Mesendoderm (in vitro differentiated cells): Measurements from ENCODE around the gene MRPL50.

Source experiments
- DNase-seq: peaks from one replicate; pipeline ENCODE4 v3.0.0; 2013
- H2AK5ac ChIP-seq: 2 replicates; pipeline ENCODE4 v1.6.1; 2013; ENCODE audit warnings: low read length, inconsistent platforms
- H2BK120ac ChIP-seq: 2 replicates; pipeline ENCODE4 v1.6.1; 2013; ENCODE audit warnings: low read depth, mild to moderate bottlenecking, low read length, moderate library complexity, mixed read lengths
- H2BK15ac ChIP-seq: replicated peaks from 2 replicates; pipeline ENCODE4 v1.6.1; 2013; ENCODE audit warnings: low read depth, mild to moderate bottlenecking, moderate library complexity
- H2BK5ac ChIP-seq: 2 replicates; pipeline ENCODE4 v1.6.1; 2013; ENCODE audit warnings: low read length, inconsistent platforms
- H3K18ac ChIP-seq: 2 replicates; pipeline ENCODE4 v1.6.1; 2013; ENCODE audit warnings: mild to moderate bottlenecking, low read length, mixed read lengths
- H3K23ac ChIP-seq: one replicate; pipeline ENCODE4 v1.6.1; 2013; ENCODE audit warnings: low read length
- H3K27ac ChIP-seq: 2 replicates; pipeline ENCODE4 v1.5.1; 2013; ENCODE audit warnings: low read depth, mild to moderate bottlenecking, inconsistent platforms, low read length, moderate library complexity
- H3K27me3 ChIP-seq: 2 replicates; pipeline ENCODE4 v1.6.1; 2013; ENCODE audit warnings: low read length, control low read depth, mild to moderate bottlenecking, inconsistent platforms; ENCODE audit not compliant: insufficient read depth, poor library complexity
- H3K36me3 ChIP-seq: 2 replicates; pipeline ENCODE4 v1.6.1; 2013; ENCODE audit warnings: low read length, inconsistent platforms; ENCODE audit not compliant: control insufficient read depth, insufficient read depth
- H3K4ac ChIP-seq: one replicate; pipeline ENCODE4 v1.6.1; 2013; ENCODE audit warnings: low read depth, mild to moderate bottlenecking, low read length, moderate library complexity
- H3K4me1 ChIP-seq: 2 replicates; pipeline ENCODE4 v1.6.1; 2013; ENCODE audit warnings: low read depth, low read length, inconsistent platforms; ENCODE audit not compliant: control insufficient read depth
- H3K4me2 ChIP-seq: 2 replicates; pipeline ENCODE4 v1.6.1; 2013; ENCODE audit warnings: low read length
- H3K4me3 ChIP-seq: 2 replicates; pipeline ENCODE4 v1.5.1; 2013; ENCODE audit warnings: mild to moderate bottlenecking, low read length
- H3K56ac ChIP-seq: one replicate; pipeline ENCODE4 v1.6.1; 2013; ENCODE audit warnings: low read length
- H3K79me1 ChIP-seq: 2 replicates; pipeline ENCODE4 v1.6.1; 2013; ENCODE audit warnings: low read length, inconsistent platforms
- H3K79me2 ChIP-seq: 2 replicates; pipeline ENCODE4 v1.6.1; 2013; ENCODE audit warnings: mild to moderate bottlenecking, low read length; ENCODE audit not compliant: control insufficient read depth, insufficient read depth
- H3K9ac ChIP-seq: 2 replicates; pipeline ENCODE4 v1.6.1; 2013; ENCODE audit warnings: low read length, inconsistent platforms
- H4K5ac ChIP-seq: one replicate; pipeline ENCODE4 v1.6.1; 2013; ENCODE audit warnings: low read length
- H4K8ac ChIP-seq: one replicate; pipeline ENCODE4 v1.6.1; 2013; ENCODE audit warnings: low read depth, mild to moderate bottlenecking, control low read depth, low read length, moderate library complexity
- WGBS: extraction: QIAGEN DNeasy Blood & Tissue Kit; methylation state at CpG from one replicate; pipeline ENCODE4 v1.1.7; 2013; ENCODE audit warnings: low lambda C conversion rate, missing lambda C conversion rate; ENCODE audit not compliant: insufficient coverage; ENCODE audit errors: extremely low coverage; 5-methylcytosine and 5-hydroxymethylcytosine counted together

MRPL50 gene

DNA sequence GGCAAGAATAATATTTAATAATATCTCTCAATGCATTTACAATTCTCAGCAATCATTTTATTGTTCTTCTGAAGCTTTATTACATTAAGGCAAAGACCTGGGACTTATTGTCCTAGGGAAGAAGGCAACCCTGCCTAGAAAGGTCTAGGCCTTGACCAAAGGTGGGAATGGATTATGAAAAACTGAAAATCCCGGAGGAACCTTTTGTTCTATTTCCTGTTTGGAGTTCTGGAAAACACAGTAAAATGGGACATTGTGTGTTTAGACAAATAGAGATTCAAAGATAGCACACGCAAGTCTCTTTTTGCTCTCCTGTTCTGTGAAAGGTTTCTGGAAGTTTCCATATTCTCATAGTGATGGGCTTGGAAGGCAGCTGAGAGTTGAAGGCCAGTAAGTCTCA lies 44.7 kb downstream of the MRPL50 start:
- Histone ChIP-seq H3K36me3 (no peaks in the 10 kb centered on the region), H3K4ac (no peak overlapping the region), H3K79me1 (no peaks in the 10 kb centered on the region), H3K9ac (no peak overlapping the region), H2BK15ac (no peak overlapping the region), H3K56ac (no peak overlapping the region), H3K4me1 (no peaks in the 10 kb centered on the region), H2BK5ac (no peak overlapping the region), H3K18ac (no peak overlapping the region), H3K79me2 (no peaks in the 10 kb centered on the region), H3K23ac (no peak overlapping the region), H3K27ac (no peak overlapping the region), H2BK120ac (no peak overlapping the region), H4K8ac (no peak overlapping the region), H3K27me3 (no peaks in the 10 kb centered on the region), H3K4me2 (no peak overlapping the region), H2AK5ac (no peak overlapping the region), H3K4me3 (no peak overlapping the region), H4K5ac (no peak overlapping the region)
- DNase-seq, result no peak
- WGBS, result no CpG with 5 or more reads among the region's 2 CpGs

DNA sequence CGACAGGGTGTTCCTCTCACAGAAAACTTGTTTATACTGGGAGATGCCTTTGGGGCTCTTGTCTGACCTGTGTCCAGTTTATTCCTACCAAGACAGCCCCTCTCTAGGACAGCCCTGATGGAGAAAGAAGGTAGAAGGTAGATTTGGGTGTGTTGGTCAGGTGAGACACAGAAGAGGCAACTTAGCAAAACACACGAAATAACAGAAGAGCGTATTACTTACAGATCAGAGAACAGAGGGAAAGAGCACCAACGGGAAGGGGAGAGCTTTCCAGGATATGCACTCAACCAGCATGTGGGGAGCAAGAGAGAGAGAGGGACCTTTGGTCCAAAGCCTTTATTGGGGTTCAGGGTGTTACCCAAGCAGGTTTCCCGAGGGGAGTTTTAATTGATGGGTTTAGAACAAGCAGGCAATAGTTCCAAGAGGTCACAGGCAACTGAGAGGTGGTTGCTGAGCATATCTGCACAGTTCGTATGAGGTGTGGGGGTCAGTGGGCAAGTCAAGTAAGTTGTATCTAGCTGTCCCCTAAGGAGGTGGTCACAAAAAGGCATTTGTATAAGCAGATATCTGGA lies 45.4 kb downstream of the MRPL50 start:
- DNase-seq, result no peak
- Histone ChIP-seq H3K4me1 (no peaks in the 10 kb centered on the region), H3K4me3 (no peak overlapping the region), H2BK5ac (no peak overlapping the region), H3K79me1 (no peaks in the 10 kb centered on the region), H3K56ac (no peak overlapping the region), H3K4me2 (no peak overlapping the region), H4K5ac (no peak overlapping the region), H3K4ac (no peak overlapping the region), H3K27ac (no peak overlapping the region), H3K18ac (no peak overlapping the region), H3K9ac (no peak overlapping the region), H2AK5ac (no peak overlapping the region), H3K23ac (no peak overlapping the region), H3K36me3 (no peaks in the 10 kb centered on the region), H2BK15ac (no peak overlapping the region), H2BK120ac (no peak overlapping the region), H3K27me3 (no peaks in the 10 kb centered on the region), H3K79me2 (no peaks in the 10 kb centered on the region), H4K8ac (no peak overlapping the region)
- WGBS, result no CpG with 5 or more reads among the region's 6 CpGs

GRCh38 chr9:101350285-101350684 lies 48.1 kb downstream of the MRPL50 start:
- Histone ChIP-seq H3K4me1 (no peaks in the 10 kb centered on the region), H3K56ac (no peak overlapping the region)
- no CpG with 5 or more reads among the region's 1 CpG for WGBS

DNA sequence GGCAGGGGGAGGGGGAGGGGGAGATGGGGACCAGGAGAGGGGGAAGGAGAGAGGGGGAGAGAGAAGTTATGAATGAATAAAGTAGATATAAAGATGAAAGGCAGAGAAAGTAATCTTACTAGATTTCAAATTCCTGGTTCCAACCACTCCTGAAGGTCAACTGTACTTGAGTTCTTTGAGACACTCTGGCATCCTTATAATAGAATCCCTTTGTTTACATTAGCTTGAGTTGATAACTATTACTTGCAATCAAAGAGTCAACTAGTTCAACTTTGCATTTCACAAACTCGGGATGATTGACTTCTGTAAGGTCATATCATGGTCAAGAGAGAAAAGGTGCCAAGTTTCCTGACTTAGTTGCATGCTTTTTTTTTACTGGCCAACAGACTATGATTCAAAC lies 55.8 kb downstream of the MRPL50 start:
- Histone ChIP-seq H3K9ac (no peak overlapping the region), H3K4me3 (no peak overlapping the region), H3K23ac (no peak overlapping the region), H3K36me3 (no peaks in the 10 kb centered on the region), H3K18ac (no peak overlapping the region), H3K4me1 (no peaks in the 10 kb centered on the region), H3K27me3 (no peaks in the 10 kb centered on the region), H3K4me2 (no peak overlapping the region), H2BK120ac (no peak overlapping the region), H3K4ac (no peak overlapping the region), H2BK15ac (no peak overlapping the region), H3K56ac (no peak overlapping the region), H3K79me1 (no peaks in the 10 kb centered on the region), H2BK5ac (no peak overlapping the region), H4K5ac (no peak overlapping the region), H4K8ac (no peak overlapping the region), H2AK5ac (no peak overlapping the region), H3K79me2 (no peaks in the 10 kb centered on the region), H3K27ac (no peak overlapping the region)
- no CpG with 5 or more reads among the region's 1 CpG for WGBS
- DNase-seq, result no peak

More at GRCh38 chr9:101350285-101350684, 48.1 kb downstream of the MRPL50 start:
- no peak overlapping the region for H2BK120ac ChIP-seq
- H2BK15ac ChIP-seq, result no peak overlapping the region
- no peak overlapping the region for H3K27ac ChIP-seq
- no peaks in the 10 kb centered on the region for H3K36me3 ChIP-seq
- no peak overlapping the region for H3K4me3 ChIP-seq
- H3K23ac ChIP-seq, result no peak overlapping the region
- H3K79me1 ChIP-seq, result no peaks in the 10 kb centered on the region
- no peak overlapping the region for H4K8ac ChIP-seq
- H3K79me2 ChIP-seq, result no peaks in the 10 kb centered on the region
- no peak overlapping the region for H3K4me2 ChIP-seq
- no peak overlapping the region for H2BK5ac ChIP-seq
- DNase-seq, result no peak
- no peak overlapping the region for H3K18ac ChIP-seq
- H4K5ac ChIP-seq, result no peak overlapping the region
- no peak overlapping the region for H2AK5ac ChIP-seq
- H3K4ac ChIP-seq, result no peak overlapping the region
- no peaks in the 10 kb centered on the region for H3K27me3 ChIP-seq
- H3K9ac ChIP-seq, result no peak overlapping the region

DNA sequence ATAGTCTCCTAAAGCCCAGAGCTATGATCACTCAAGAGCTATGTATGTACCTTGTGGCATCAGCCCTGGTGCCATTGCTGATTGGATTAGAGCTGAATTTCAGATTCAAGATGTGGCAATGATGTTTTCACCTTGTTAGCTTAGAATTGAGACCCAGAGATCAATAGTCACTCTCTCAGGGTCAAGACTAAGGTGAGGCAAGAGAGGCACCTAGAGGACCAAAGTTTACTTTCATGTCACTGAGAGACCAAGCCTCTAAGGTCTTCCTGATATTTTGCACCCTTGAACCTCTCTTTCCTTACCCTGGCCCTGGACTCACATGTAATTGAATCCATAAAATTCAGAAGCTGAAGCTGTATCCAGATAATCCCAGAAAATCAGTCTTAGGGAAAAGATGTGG lies 56.5 kb downstream of the MRPL50 start:
- Histone ChIP-seq H3K36me3 (no peaks in the 10 kb centered on the region), H3K79me2 (no peaks in the 10 kb centered on the region), H3K4me1 (no peaks in the 10 kb centered on the region), H3K79me1 (no peaks in the 10 kb centered on the region), H3K9ac (no peak overlapping the region), H2BK5ac (no peak overlapping the region), H3K56ac (no peak overlapping the region), H3K27me3 (no peaks in the 10 kb centered on the region), H3K23ac (no peak overlapping the region), H3K27ac (no peak overlapping the region), H3K4ac (no peak overlapping the region), H4K8ac (no peak overlapping the region), H2BK120ac (no peak overlapping the region), H3K4me2 (no peak overlapping the region), H4K5ac (no peak overlapping the region), H3K18ac (no peak overlapping the region), H2AK5ac (no peak overlapping the region), H3K4me3 (no peak overlapping the region), H2BK15ac (no peak overlapping the region)
- DNase-seq, result no peak
